HG03066 (cell line): ENCODE data around the gene CIB1.
"Not testable (repeated sequence)": the region's sequence is repeated elsewhere in the genome, so short reads cannot be mapped to it uniquely, and the experiment has no call there.

ENCODE experiments used
- ATAC-seq: cut with Tn5 transposase; IDR thresholded peaks from one replicate; pipeline ENCODE4 v1.9.1; 2021; ENCODE audit warnings: low read depth; ENCODE audit not compliant: unreplicated experiment

Gene CIB1

DNA sequence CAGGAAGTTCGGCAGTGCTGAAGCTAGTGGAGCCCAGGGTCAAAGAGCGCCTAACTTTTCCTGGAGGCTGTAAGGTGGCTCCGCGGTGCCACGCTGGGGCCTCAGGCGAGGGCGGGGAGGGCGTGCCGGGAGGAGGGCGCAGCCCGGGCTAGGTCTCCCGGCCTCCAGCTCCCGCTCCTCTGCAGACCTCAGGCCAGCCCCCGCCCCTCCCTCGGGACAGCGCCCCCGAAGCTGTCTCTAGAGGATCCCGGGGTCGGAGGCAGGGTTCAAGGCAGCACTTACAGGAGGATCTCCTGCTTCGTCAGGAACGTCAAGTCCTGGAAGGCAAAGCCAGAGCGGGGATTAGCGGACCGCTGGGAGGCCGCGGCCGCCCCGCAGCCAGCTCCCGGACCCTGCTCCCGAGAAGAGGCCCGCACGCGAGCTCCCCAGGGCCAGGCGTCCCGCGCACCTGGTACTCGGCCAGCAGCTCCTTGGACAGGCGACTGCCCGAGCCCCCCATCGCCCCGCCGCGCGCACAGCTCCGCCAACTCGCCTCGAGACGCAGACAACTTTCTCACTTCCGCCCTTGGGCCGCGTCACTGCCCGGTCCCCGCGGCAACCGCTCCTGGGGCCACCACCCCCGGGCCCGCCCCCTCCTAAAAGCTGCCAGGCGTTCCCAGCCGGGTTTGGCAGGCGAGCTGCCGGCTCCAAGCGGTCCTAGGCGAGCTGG lies at the start of gene CIB1:
CIB1 (minus strand) TSS at position 555 of the 709 bp plus-strand sequence; CDS start at position 499, 56 bp downstream.
- ATAC-seq = peak; percentile 79

DNA sequence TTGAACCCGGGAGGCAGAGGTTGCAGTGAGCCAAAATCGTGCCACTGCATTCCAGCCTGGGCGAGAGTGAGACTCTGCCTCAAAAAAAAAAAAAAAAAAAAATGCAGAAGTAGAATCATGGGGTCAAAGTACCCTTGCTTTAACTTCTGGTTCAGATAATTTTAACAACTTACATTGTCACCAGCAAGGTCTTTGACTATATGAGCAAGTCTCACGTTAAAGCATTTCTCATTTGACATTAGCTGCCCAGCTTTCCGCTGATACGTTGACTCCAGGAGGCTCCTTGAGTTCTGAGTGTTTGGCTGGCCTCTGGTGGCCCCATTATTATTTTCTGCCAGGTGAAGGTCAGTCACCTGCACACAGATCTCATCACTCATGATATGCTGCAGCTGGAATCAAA lies 47.9 kb upstream of the CIB1 start:
- ATAC-seq = not testable (repeated sequence)

DNA sequence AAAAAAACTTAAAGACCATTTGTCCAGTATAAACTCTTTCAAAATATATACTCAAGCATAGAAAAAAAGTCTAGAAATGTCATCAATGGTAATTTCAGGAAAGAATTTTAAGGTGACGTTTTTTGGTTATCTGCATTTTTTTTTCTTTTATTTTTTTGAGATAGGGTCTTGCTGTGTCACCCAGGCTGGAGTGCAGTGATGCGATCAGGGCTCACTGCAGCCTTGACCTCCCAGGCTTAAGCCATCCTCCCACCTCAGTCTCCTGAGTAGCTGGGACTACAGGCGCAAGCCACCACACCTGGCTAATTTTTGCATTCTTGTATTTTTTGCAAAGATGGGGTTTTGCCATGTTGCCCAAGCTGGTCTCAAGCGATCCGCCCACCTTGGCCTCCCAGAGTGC lies 47.0 kb upstream of the CIB1 start:
- not testable (repeated sequence) for ATAC-seq

DNA sequence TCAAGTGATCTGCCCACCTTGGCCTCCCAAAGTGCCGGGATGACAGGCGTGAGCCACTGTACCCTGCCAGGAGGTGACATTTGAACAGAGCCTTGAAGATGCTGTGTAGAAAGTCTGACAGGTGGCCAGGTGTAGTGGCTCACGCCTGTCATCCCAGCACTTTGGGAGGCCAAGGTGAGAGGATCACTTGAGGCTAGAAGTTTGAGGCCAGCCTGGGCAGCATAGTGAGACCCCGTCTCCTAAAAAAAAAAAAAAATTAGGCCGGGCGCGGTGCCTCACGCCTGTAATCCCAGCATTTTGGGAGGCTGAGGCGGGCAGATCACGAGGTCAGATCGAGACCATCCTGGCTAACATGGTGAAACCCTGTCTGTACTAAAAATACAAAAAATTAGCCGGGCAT lies 44.7 kb upstream of the CIB1 start:
- not testable (repeated sequence) for ATAC-seq

DNA sequence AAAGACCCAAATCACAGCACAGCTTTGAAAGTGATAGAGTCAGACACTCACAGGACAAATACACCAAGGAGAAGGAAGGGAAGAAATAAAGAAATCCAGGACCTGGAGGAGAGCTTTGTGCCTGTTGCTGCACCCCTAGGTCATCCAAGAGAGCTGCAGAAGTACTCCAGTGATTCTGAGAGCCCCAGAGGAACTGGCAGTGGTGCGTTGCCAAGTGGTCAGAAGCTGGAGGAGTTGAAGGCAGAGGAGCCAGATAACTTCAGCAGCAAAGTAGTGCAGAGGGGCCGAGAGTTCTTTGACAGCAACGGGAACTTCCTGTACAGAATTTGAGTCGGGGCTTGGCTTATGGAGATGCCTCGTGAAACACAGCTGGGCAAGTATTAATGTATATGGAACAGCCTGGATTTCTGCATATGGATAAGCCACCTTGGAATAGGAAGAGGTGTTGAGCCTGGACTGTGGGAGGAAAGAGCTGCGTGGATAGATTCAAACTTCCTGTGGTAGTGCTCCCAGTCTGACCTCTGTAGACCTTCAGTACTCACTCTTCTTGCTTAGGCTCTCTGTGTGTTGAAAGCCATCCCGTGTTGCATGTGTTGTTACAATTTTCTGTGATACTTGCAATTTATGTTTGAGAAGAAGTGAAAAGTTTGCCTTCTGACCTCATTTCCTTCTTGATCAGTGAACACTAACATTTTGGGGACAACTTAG lies 37.9 kb upstream of the CIB1 start:
- ATAC-seq = no peak

DNA sequence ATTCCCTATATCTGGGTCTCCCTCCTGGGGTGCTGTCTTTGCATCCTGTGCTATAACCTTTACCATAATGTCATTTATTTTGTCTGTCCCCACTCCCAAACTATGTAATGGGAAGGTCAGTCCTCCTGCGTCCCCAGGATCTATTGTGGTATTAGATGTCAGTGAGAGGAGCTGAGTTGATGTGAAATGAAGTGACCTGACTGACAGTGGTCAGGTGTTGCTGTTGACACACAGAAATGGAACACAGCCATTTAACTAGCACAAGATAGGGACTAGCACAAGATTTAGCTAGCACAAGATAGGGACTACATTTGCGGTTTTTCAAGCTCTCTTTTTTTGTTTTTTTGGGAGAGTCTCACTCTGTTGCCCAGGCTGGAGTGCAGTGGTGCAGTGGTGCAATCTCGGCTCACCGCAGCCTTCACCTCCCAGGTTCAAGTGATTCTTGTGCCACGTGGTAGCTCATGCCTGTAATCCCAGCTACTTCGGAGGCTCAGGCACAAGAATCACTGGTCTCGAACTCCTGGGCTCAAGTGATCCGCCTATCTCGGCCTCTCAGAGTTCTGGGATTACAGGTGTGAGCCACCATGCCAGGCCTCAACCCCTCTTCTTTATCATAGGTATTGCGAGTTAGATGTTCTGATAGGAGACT lies 36.9 kb upstream of the CIB1 start:
- no peak for ATAC-seq

DNA sequence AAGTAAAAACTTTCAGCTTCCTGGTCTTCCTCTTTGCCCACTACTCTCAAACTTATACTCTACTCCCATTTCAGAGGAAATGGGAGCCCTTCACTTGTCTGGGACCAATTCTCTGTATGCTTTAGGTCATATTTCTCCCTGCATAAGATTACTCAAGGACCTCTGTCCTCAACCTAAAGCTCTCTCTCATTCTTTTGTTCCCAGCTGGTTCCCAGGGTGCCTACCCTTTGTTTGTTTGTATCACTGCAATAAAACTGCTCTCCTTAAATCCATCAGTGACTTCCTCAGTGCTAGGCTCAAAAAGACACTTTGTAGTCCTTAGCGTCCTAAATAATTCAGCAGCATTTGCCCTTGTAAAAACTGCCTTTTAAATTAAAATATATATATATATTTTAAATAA lies 34.7 kb upstream of the CIB1 start:
- no peak for ATAC-seq

DNA sequence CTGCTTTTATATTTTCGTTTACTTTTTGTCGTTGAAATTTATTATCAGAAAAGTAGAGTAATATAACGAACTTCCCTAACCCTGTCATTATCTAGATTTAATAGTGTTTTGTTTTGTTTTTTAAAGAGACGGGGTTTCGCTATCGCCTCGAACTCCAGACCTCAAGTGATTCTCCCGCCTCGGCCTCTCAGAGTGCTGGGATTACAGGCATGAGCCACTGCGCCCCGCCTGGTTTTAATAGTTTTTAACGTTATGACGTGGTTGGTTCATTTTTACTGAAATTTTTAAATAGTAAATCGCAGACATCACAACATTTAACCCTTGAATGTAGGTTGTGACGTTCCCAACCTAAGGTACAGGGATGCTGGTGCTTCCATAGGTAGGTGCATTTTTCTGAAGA lies 32.7 kb upstream of the CIB1 start:
- no peak for ATAC-seq

DNA sequence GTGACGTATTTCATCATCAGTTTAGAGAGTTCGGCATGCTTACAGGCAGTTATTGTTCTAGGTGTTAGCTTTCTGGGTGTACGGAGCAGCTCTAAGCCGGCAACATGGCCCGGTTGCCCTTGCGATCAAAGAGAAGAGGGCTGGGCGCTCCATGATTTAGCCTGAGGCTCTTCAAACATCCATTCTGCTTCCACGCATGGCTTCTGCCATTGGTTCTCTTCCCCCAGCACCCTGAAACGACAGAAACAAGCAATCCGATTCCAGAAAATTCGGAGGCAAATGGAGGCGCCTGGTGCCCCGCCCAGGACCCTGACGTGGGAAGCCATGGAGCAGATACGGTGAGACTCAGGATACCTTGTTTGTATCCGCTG lies 32.3 kb upstream of the CIB1 start:
- peak; percentile 3 for ATAC-seq

DNA sequence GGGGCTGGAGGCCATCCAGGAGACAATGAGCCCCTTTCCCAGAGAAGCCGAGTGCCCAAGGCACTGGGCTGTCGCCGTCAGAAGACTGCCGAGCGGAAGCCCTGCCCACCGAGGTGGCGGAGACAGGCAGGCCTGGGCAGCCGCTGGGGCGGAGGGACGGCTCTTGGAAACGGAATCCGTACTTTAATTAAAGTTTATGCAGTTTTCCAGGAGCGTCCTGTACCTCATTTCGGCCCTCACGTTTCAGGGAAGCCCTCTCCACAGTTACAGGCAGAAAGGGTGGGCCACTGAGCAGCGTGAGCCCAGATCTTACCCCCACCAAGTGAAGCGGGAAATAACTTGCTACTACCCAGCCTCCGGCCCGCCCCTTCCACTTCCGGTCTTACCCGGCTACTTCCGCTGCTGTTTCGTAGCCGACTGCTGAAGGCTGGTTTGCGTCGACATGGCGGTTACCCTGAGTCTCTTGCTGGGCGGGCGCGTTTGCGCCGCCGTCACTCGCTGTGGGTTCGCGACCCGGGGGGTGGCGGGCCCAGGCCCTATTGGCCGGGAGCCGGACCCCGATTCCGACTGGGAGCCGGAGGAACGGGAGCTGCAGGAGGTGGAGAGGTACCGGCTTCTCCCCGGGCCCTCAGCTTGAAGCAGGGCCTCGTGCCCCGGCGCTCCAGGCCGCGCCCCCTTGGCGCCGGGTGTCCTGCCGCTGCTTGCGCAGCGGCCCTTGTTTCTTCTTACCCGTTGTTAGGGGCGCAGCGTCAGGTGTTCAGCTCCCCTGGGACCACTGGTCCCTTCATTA lies 31.7 kb upstream of the CIB1 start, which contains the start of gene NGRN:
NGRN (plus strand) TSS at position 402 of the 790 bp plus-strand sequence; CDS start at position 443, 41 bp downstream.
- peak; percentile 96 for ATAC-seq

DNA sequence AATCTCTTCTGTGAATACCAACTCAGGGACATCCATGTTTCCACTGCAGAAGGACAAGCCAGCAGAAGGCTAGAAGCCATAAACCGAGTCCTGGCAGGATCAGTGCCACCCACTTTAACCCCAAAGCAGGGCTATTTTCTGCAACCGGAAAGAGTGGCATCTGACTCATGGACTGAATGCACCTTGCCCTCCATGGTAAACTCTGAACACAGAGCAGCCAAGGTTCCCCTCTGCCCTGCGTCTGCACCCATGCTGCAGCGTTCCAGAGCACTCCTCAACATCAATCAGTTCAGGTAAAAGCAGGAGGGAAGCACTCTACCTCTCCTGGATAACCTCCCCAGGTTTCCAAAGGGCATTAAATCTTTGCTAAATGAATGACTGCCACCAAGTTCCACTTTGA lies 30.9 kb upstream of the CIB1 start:
- ATAC-seq = no peak

DNA sequence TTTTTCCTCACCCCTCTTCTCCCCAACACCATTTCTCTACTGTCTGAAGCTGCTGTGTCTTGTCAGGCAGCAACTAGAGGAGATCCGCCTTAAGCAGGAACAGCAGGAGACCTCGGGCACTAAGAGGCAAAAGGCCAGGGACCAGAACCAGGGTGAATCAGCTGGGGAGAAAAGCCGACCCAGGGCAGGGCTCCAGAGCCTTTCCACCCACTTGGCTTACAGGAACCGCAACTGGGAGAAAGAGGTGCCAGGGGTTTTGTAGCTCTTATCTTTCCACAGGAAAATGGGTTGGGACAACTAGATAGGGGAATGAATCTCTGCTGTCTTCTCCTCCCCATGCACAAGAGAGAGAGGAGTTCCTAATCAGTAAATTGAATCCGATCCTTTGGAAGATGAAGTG lies 28.7 kb upstream of the CIB1 start:
- ATAC-seq = no peak

DNA sequence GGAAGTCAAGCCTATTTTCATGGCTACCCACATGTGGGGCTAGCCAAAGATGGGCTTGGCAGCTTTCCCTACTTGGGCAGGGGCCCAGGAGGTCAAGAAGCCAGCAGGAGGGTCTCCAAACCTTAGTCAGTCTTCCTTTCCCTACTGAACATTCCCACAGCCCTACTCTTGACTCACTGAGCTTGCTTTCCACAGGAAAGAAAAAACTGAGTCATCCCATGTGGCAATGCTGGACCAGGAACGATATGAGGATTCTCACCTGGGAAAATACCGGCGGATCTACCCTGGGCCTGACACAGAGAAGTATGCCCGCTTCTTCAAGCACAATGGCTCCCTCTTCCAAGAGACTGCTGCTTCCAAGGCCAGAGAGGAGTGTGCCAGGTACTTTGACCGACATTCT lies 28.1 kb upstream of the CIB1 start:
- no peak for ATAC-seq

DNA sequence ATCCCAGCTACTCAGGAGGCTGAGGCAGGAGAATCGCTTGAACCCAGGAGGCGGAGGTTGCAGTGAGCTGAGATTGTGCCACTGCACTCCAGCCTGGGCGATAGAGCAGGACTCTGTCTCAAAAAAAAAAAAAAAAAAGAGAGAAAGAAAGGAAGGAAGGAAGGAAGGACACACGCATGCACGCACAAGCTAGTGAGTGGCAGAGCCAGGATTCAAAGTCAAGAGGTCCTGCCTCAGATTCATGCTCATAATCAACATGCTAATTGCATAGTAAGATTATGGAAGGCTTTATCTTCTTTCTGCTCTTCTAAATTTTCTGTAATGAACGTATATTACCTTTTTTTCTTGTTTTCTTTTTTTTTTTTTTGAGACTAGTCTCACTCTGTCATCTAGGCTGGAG lies 27.0 kb upstream of the CIB1 start:
- not testable (repeated sequence) for ATAC-seq

DNA sequence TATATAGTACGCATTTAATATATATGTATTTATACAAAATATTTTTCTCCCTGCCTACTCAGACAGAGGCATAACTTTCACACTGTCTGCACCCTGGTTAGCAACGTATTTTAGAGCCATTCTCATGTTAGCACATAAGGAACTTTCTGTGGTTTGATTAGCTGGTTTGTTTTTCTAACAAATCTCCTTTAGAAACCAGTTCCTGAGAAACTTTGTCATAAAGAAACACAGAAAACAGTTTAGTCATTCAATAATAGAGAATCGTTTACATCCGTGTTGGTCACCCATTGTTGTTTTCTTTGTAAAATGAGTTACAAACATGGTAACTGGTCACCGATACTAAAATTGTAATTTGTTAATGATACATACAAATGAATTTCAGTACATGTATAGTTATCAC lies 25.8 kb upstream of the CIB1 start:
- ATAC-seq = peak; percentile 91

DNA sequence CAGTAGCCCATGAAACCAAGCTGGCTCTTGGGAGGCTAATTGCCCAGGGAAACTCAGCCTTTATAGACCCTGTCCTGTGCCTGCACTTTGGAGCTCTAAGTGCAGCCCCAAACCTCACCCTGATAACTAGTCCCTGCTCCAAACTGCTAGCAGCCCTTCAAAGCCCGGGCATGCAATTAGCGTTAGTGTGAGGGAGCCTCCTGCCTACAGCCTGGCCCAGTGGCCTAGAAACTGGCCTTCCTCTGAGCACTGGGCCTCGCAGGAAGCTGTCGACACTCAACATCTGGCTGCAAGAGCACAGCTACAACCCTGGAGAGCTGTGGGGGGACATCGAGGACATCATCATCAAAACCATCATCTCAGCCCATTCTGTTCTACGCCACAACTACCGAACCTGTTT lies 24.0 kb upstream of the CIB1 start:
- ATAC-seq = no peak

DNA sequence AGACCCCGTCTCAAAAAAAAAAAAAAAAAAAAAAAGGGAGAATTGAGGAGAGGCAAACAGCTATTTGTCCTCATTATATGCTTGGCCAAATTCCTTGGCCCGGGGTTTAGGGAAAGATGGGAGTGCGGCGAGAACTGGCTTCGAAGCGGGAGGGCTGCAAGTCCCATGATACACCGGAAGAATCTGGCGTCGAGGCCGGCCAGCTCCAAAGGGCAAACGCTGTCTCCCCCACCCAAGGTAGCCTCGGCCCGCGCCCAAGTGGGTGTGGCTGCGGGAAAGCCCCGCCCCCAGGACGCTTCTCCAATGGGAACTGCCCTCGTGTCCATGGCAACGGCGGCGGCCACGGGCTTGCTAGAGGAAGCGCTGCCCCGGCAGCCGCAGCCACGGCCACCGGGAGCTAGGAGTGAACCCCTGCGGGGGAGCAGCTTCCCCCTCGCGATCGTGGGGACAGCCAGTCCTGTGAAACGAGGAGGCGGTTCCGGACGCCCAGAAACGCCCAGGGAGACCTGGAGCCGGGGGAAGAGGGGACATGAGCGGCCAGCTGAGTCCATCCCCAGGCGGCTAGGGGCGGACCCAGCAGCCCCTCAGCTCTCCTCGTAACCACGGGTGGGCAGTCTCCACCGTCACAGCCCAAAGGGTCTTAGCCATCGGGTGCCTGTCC lies 15.6 kb upstream of the CIB1 start, which contains the start of gene TTLL13:
TTLL13 (plus strand) TSS at position 354 of the 661 bp plus-strand sequence. CDS start 1,075 bp downstream, outside the sequence.
- no peak for ATAC-seq

DNA sequence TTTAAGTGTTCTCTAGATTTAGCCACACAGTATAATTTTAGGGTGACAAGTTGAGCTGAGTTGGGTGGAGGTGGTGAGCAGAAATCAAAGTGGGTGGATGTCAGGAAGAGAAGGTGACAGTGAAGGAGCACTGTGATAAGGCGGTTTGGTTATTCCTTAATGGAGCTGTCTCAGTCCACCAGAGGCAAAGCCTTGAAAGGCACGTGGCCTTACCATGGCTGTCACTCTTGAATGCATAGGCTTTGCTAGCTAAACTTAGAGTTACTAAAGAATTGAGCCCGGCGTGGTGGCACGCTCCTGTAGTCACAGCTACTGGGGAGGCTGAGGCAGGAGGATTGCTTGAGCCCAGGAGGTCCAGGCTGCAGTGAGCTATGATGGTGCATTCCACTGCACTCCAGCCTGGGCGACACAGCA lies 15.1 kb upstream of the CIB1 start:
- ATAC-seq = no peak

DNA sequence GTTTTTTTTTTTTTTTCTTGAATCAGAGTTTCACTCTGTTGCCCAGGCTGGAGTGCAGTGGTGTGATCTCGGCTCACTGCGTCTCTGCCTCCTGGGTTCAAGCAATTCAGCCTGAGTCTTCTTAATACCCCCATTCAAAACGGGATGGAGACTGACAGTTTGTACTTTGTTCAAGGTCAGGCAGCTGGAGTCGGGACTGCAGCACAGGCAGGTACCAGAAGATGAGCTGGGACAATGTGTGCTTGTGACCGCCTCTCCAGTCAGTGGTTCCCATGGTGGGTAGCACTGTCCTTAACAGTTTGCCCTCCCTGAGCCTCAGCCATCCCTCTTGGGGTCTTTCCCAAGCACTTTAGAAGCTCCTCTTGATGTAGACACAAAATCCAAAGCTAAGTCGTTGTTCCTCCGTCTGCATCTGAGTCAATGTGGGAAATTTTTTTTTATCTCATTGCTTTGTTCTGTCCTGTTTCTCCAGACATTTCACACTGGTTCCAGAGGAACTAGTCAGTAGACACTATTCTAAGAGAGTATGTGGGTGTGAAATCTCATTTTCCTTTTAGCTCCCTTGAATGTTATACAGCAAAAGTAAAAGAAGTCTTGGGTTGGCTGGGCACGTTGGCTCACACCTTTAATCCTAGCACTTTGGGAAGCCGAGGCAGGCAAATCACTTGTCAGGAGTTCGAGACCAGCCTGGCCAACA lies 10.3 kb upstream of the CIB1 start:
- no peak for ATAC-seq
